H1 (cell line): Measurements from ENCODE around the gene EYA4. TPM values are rescaled to one million over a fixed set of nuclear protein-coding genes. Genes with fewer than 3 reads are reported as not detected.

Experiments
- CEBPB ChIP-seq: IDR thresholded peaks from 2 replicates; pipeline ENCODE4 v1.6.1; 2012; ENCODE audit warnings: low read depth, low read length
- EZH2 ChIP-seq: fragments of 200-600 bp; sonication (generic); IDR thresholded peaks from 2 replicates; pipeline ENCODE4 v1.7.1; 2012; ENCODE audit warnings: low read depth, mild to moderate bottlenecking, moderate library complexity, low read length, inconsistent platforms; ENCODE audit not compliant: severe bottlenecking
- NANOG ChIP-seq: IDR thresholded peaks from 2 replicates; pipeline ENCODE4 v1.6.1; 2011; ENCODE audit warnings: low read length, low read depth, mild to moderate bottlenecking, inconsistent platforms; ENCODE audit not compliant: insufficient read depth, poor library complexity, severe bottlenecking
- RBBP5 ChIP-seq: IDR thresholded peaks from 2 replicates; pipeline ENCODE4 v1.7.1; 2012; ENCODE audit warnings: low read depth, mild to moderate bottlenecking, inconsistent platforms, low read length, moderate library complexity, borderline replicate concordance
- polyA plus RNA-seq, 7 experiments: library from polyadenylated mRNA; depleted of rRNA in 3 of 7; stranded (reverse) in 5 of 7; unstranded in 2 of 7; fragments of >200 nt in 5 of 7; fragments of 200-250 nt in 2 of 7; gene quantifications; 1 replicate in 5 of 7; 2 replicates in 1 of 7; 4 replicates in 1 of 7; pipeline versions ENCODE4 v1.2.1 to v1.2.3, GENCODE V29; 2011 to 2013; ENCODE audit warnings: missing spikeins in 2 of 7, mixed read lengths in 2 of 7
- total RNA-seq: library from RNA; stranded (reverse); fragmentation: NEBNext Ultra II Directional; extraction: Animal tissue kit (Norgen Biotek cat#: 25700); gene quantifications from 2 replicates; pipeline ENCODE4 v1.2.1, GENCODE V29; 2021
- TF ChIP-seq, protein P1 (sequence below), 3 experiments: IDR thresholded peaks; 1 replicate in 2 of 3; 2 replicates in 1 of 3; pipeline versions ENCODE4 v1.5.1 to v1.6.1; 2011; ENCODE audit warnings: low read length in 3 of 3, mild to moderate bottlenecking in 3 of 3, inconsistent platforms in 2 of 3, low read depth in 1 of 3, moderate library complexity in 1 of 3; ENCODE audit not compliant: insufficient read depth in 1 of 3; ENCODE audit errors: control extremely low read depth in 1 of 3
- TF ChIP-seq, protein P2 (sequence below): IDR thresholded peaks from 2 replicates; pipeline ENCODE4 v1.6.1; 2012; ENCODE audit warnings: inconsistent platforms

EYA4 gene
- total and polyA plus RNA-seq, 2 of the 8 experiments (the other 6 are each of a cell fraction or from before 2014, with no cell fraction given): 0.06 to 0.17 TPM

DNA sequence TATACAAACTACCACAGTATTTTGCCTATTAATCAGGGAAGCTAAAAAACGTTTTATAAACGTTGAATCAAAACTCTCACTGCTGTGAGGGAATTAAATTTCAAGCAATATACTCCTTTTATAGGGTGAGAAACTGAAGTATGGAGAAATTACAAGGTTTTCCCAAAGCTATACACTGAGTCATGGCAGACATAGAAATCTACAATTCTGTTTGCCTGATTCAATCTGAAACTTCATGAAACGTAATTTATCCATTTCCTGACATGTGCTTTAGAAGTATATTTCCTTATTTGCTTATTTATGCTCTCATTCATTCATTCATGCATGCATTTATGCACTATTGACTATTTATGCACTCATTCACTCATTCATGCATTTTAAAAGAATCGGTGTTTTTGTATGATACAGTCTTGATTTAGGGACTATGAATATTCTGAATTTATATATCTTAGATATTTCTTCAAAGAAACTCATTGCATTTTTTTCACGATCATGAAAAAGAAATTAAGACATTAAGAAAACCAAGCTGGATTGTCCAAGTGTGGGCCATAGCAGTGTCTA is 16.5 kb downstream of the EYA4 start (continued):
- TF ChIP-seq RBBP5 (no peak), EZH2 (no peak), NANOG (no peak), CEBPB (no peak)
- TF ChIP-seq, protein P1, sequence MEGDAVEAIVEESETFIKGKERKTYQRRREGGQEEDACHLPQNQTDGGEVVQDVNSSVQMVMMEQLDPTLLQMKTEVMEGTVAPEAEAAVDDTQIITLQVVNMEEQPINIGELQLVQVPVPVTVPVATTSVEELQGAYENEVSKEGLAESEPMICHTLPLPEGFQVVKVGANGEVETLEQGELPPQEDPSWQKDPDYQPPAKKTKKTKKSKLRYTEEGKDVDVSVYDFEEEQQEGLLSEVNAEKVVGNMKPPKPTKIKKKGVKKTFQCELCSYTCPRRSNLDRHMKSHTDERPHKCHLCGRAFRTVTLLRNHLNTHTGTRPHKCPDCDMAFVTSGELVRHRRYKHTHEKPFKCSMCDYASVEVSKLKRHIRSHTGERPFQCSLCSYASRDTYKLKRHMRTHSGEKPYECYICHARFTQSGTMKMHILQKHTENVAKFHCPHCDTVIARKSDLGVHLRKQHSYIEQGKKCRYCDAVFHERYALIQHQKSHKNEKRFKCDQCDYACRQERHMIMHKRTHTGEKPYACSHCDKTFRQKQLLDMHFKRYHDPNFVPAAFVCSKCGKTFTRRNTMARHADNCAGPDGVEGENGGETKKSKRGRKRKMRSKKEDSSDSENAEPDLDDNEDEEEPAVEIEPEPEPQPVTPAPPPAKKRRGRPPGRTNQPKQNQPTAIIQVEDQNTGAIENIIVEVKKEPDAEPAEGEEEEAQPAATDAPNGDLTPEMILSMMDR (IDR thresholded peaks at IDR 0.05; ENCODE audit: control extremely low read depth in 1 of 3, insufficient read depth in 1 of 3, low read depth in 1 of 3, low read length in 3 of 3): no peak
- TF ChIP-seq, protein P2, sequence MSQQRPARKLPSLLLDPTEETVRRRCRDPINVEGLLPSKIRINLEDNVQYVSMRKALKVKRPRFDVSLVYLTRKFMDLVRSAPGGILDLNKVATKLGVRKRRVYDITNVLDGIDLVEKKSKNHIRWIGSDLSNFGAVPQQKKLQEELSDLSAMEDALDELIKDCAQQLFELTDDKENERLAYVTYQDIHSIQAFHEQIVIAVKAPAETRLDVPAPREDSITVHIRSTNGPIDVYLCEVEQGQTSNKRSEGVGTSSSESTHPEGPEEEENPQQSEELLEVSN: no peak
- TF ChIP-seq, all 59 proteins: peak for 0
